GM23338 (cell line): Measurements from ENCODE around the gene CERK. TPM values are rescaled to one million over a fixed set of nuclear protein-coding genes. Genes with fewer than 3 reads are reported as not detected.

Source experiments
- ATAC-seq: fragments of 200-7000 bp; cut with Tn5 transposase; 3 replicates; pipeline ENCODE4 v1.9.1; 2020
- DNase-seq: peaks from one replicate; pipeline ENCODE4 v3.0.0-alpha.2; 2015; ENCODE audit warnings: low spot score
- H2AFZ ChIP-seq: fragments of 200-600 bp; sonication (generic); 2 replicates; pipeline ENCODE4 v1.8.0; 2016; ENCODE audit warnings: antibody characterized with exemption, mild to moderate bottlenecking, moderate library complexity
- H3F3A ChIP-seq: fragments of 200-600 bp; sonication (generic); replicated peaks from 2 replicates; pipeline ENCODE4 v1.8.0; 2017; ENCODE audit warnings: antibody characterized with exemption, mixed run types, low read depth
- H3K27ac ChIP-seq: fragments of 200-600 bp; sonication (generic); 2 replicates; pipeline ENCODE4 v1.6.1; 2016; ENCODE audit warnings: low read depth
- H3K27me3 ChIP-seq: fragments of 200-600 bp; sonication (generic); 2 replicates; pipeline ENCODE4 v1.8.0; 2016; ENCODE audit warnings: mild to moderate bottlenecking, mixed run types, moderate library complexity; ENCODE audit not compliant: insufficient read depth
- H3K36me3 ChIP-seq: fragments of 200-600 bp; sonication (generic); 2 replicates; pipeline ENCODE4 v1.8.0; 2016; ENCODE audit warnings: mild to moderate bottlenecking; ENCODE audit not compliant: insufficient read depth
- H3K4me1 ChIP-seq: fragments of 200-600 bp; sonication (generic); 2 replicates; pipeline ENCODE4 v1.8.0; 2016; ENCODE audit warnings: mild to moderate bottlenecking, moderate library complexity; ENCODE audit not compliant: insufficient read depth
- H3K4me2 ChIP-seq: fragments of 200-600 bp; sonication (generic); 2 replicates; pipeline ENCODE4 v1.7.1; 2017; ENCODE audit warnings: mixed run types
- H3K4me3 ChIP-seq: fragments of 200-600 bp; sonication (generic); 2 replicates; pipeline ENCODE4 v1.6.1; 2016; ENCODE audit warnings: mixed run types
- H3K79me2 ChIP-seq: fragments of 200-600 bp; sonication (generic); replicated peaks from 2 replicates; pipeline ENCODE4 v1.8.0; 2017; ENCODE audit warnings: mild to moderate bottlenecking; ENCODE audit not compliant: insufficient read depth
- H3K9me2 ChIP-seq: fragments of 200-600 bp; sonication (generic); 2 replicates; pipeline ENCODE4 v1.8.0; 2017; ENCODE audit not compliant: insufficient read depth
- H4K20me1 ChIP-seq: fragments of 200-600 bp; sonication (generic); replicated peaks from 2 replicates; pipeline ENCODE4 v1.8.0; 2017; ENCODE audit warnings: mild to moderate bottlenecking; ENCODE audit not compliant: insufficient read depth
- H3K27ac Mint-ChIP-seq: 2 replicates; pipeline ENCODE4 v1.8.0; 2020; ENCODE audit warnings: inconsistent platforms, mild to moderate bottlenecking, moderate library complexity, mixed read lengths
- H3K27me3 Mint-ChIP-seq: 3 replicates; pipeline ENCODE4 v1.8.0; 2022; ENCODE audit warnings: low read depth, mild to moderate bottlenecking, moderate library complexity, mixed read lengths, inconsistent platforms; ENCODE audit not compliant: insufficient read depth, poor library complexity
- H3K36me3 Mint-ChIP-seq: 3 replicates; pipeline ENCODE4 v1.8.0; 2021; ENCODE audit warnings: low read depth, mild to moderate bottlenecking, inconsistent platforms, moderate library complexity, mixed read lengths
- H3K4me1 Mint-ChIP-seq: 3 replicates; pipeline ENCODE4 v1.8.0; 2020; ENCODE audit warnings: mild to moderate bottlenecking, inconsistent platforms, mixed read lengths
- H3K4me3 Mint-ChIP-seq: 3 replicates; pipeline ENCODE4 v1.8.0; 2021; ENCODE audit warnings: moderate library complexity, mild to moderate bottlenecking, inconsistent platforms, mixed read lengths
- H3K9me3 Mint-ChIP-seq: 3 replicates; pipeline ENCODE4 v1.8.0; 2020; ENCODE audit warnings: moderate library complexity, mild to moderate bottlenecking, inconsistent platforms, mixed read lengths
- CREB1 ChIP-seq: fragments of 250-450 bp; sonication (Bioruptor Pico); IDR thresholded peaks from 2 replicates; pipeline ENCODE4 v1.5.0; 2020; ENCODE audit warnings: low read depth, mild to moderate bottlenecking, moderate library complexity
- ETS1 ChIP-seq: IDR thresholded peaks from 2 replicates; pipeline ENCODE4 v1.6.1; 2016; ENCODE audit warnings: antibody characterized with exemption
- EZH2 ChIP-seq: fragments of 200-600 bp; sonication (generic); IDR thresholded peaks from one replicate; pipeline ENCODE4 v1.8.0; 2017; ENCODE audit warnings: antibody characterized with exemption, mild to moderate bottlenecking, low read depth; ENCODE audit not compliant: unreplicated experiment
- EZH2phosphoT487 ChIP-seq: fragments of 200-600 bp; sonication (generic); IDR thresholded peaks from one replicate; pipeline ENCODE4 v1.8.1; 2018; ENCODE audit warnings: antibody characterized with exemption; ENCODE audit not compliant: unreplicated experiment
- JUNB ChIP-seq: IDR thresholded peaks from one replicate; pipeline ENCODE4 v1.6.1; 2016; ENCODE audit warnings: antibody characterized with exemption; ENCODE audit not compliant: unreplicated experiment
- NANOG ChIP-seq: IDR thresholded peaks from 2 replicates; pipeline ENCODE4 v1.6.1; 2016; ENCODE audit warnings: antibody characterized with exemption, borderline replicate concordance
- POLR2AphosphoS5 ChIP-seq: IDR thresholded peaks from 2 replicates; pipeline ENCODE4 v1.6.1; 2016; ENCODE audit warnings: antibody characterized with exemption, low read depth
- STAT1 ChIP-seq: IDR thresholded peaks from one replicate; pipeline ENCODE4 v1.6.1; 2016; ENCODE audit warnings: antibody characterized with exemption; ENCODE audit not compliant: unreplicated experiment
- ZNF114 ChIP-seq: fragments of 250-450 bp; sonication (Bioruptor Pico); IDR thresholded peaks from 2 replicates; pipeline ENCODE4 v1.5.0; 2020; ENCODE audit warnings: mild to moderate bottlenecking, moderate library complexity
- ZNF331 ChIP-seq: fragments of 250-450 bp; sonication (Bioruptor Pico); IDR thresholded peaks from 2 replicates; pipeline ENCODE4 v1.5.0; 2020; ENCODE audit warnings: low read depth, mild to moderate bottlenecking, moderate library complexity
- ZNF462 ChIP-seq: fragments of 250-450 bp; sonication (Bioruptor Pico); IDR thresholded peaks from 2 replicates; pipeline ENCODE4 v1.5.0; 2020; ENCODE audit warnings: mild to moderate bottlenecking, moderate library complexity
- polyA plus RNA-seq: library from polyadenylated mRNA; unstranded; fragments of >200 nt; fragmentation: Nextera tagmentation; extraction: Ambion mirVana; gene quantifications from 2 replicates; pipeline ENCODE4 v1.2.1, GENCODE V29; 2016
- total RNA-seq: library from RNA; depleted of rRNA; stranded (reverse); fragments of >200 nt; shearing (Covaris generic); gene quantifications from 2 replicates; pipeline ENCODE4 v1.2.3, GENCODE V29; 2014
- TF ChIP-seq, protein P1 (sequence below): IDR thresholded peaks from one replicate; pipeline ENCODE4 v1.6.1; 2018; ENCODE audit warnings: antibody characterized with exemption; ENCODE audit not compliant: unreplicated experiment
- TF ChIP-seq, protein P2 (sequence below), 2 experiments: fragments of 200-600 bp in 1 of 2; sonication (generic) in 1 of 2; conservative IDR thresholded peaks; 2 replicates each; pipeline versions ENCODE4 v1.5.1 to v1.6.1; 2016 to 2017; ENCODE audit warnings: antibody characterized with exemption in 2 of 2, low read depth in 2 of 2, mild to moderate bottlenecking in 2 of 2, moderate library complexity in 1 of 2

CERK gene
- total and polyA plus RNA-seq, 2 experiments from 2014 or later, result 12.7 to 62.9 TPM

DNA sequence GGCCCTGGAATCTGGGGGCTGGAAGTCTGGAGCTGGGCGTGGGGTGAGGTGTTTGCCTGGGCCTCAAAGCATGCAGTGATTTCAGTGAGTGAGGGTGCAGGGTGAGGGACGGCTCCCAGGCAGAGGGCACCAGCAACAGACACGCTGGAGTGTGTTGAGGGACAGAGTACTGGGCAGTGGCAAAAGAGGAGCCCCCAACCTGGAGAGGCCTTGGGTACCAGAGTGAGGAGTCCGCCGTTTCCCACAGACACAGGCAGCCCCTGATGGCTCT, 12.4 kb upstream of the CERK start:
- no peaks in the 10 kb centered on the region; the same call in 2 of the 3 replicates for H3K4me1 Mint-ChIP-seq
- Histone ChIP-seq H3K4me3 (no peak overlapping the region), H3K79me2 (no peaks in the 10 kb centered on the region), H4K20me1 (no peaks in the 10 kb centered on the region), H3K27ac (no peak overlapping the region), H3K36me3 (no peaks in the 10 kb centered on the region), H3K9me2 (no peaks in the 10 kb centered on the region), H3F3A (no peaks in the 10 kb centered on the region), H3K4me1 (no peaks in the 10 kb centered on the region), H2AFZ (no peak overlapping the region), H3K4me2 (no peak overlapping the region), H3K27me3 (no peaks in the 10 kb centered on the region)
- H3K36me3 Mint-ChIP-seq, result peaks cover 10% of the 10 kb centered on the region; the same call in 2 of the 3 replicates
- H3K27ac Mint-ChIP-seq, result no peak overlapping the region
- DNase-seq (no peak), ATAC-seq (no peak)
- TF ChIP-seq ZNF331 (CRISPR knock-in tag) (no peak), EZH2 (no peak), NANOG (no peak), ETS1 (no peak), CREB1 (CRISPR knock-in tag) (no peak), STAT1 (no peak), ZNF114 (CRISPR knock-in tag) (no peak), POLR2AphosphoS5 (no peak), JUNB (no peak), EZH2phosphoT487 (no peak), ZNF462 (CRISPR knock-in tag) (no peak)
- TF ChIP-seq, protein P1, sequence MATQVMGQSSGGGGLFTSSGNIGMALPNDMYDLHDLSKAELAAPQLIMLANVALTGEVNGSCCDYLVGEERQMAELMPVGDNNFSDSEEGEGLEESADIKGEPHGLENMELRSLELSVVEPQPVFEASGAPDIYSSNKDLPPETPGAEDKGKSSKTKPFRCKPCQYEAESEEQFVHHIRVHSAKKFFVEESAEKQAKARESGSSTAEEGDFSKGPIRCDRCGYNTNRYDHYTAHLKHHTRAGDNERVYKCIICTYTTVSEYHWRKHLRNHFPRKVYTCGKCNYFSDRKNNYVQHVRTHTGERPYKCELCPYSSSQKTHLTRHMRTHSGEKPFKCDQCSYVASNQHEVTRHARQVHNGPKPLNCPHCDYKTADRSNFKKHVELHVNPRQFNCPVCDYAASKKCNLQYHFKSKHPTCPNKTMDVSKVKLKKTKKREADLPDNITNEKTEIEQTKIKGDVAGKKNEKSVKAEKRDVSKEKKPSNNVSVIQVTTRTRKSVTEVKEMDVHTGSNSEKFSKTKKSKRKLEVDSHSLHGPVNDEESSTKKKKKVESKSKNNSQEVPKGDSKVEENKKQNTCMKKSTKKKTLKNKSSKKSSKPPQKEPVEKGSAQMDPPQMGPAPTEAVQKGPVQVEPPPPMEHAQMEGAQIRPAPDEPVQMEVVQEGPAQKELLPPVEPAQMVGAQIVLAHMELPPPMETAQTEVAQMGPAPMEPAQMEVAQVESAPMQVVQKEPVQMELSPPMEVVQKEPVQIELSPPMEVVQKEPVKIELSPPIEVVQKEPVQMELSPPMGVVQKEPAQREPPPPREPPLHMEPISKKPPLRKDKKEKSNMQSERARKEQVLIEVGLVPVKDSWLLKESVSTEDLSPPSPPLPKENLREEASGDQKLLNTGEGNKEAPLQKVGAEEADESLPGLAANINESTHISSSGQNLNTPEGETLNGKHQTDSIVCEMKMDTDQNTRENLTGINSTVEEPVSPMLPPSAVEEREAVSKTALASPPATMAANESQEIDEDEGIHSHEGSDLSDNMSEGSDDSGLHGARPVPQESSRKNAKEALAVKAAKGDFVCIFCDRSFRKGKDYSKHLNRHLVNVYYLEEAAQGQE, result no peak
- TF ChIP-seq, protein P2, sequence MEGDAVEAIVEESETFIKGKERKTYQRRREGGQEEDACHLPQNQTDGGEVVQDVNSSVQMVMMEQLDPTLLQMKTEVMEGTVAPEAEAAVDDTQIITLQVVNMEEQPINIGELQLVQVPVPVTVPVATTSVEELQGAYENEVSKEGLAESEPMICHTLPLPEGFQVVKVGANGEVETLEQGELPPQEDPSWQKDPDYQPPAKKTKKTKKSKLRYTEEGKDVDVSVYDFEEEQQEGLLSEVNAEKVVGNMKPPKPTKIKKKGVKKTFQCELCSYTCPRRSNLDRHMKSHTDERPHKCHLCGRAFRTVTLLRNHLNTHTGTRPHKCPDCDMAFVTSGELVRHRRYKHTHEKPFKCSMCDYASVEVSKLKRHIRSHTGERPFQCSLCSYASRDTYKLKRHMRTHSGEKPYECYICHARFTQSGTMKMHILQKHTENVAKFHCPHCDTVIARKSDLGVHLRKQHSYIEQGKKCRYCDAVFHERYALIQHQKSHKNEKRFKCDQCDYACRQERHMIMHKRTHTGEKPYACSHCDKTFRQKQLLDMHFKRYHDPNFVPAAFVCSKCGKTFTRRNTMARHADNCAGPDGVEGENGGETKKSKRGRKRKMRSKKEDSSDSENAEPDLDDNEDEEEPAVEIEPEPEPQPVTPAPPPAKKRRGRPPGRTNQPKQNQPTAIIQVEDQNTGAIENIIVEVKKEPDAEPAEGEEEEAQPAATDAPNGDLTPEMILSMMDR (conservative IDR thresholded peaks at IDR 0.05; ENCODE audit: low read depth in 2 of 2), result no peak
- no peak overlapping the region for H3K4me3 Mint-ChIP-seq
- peaks cover 13% of the 10 kb centered on the region for H3K27me3 Mint-ChIP-seq
- H3K9me3 Mint-ChIP-seq, result peaks cover 18% of the 10 kb centered on the region
